Measurements from ENCODE around the gene DESI1. TPM values are rescaled to one million over a fixed set of nuclear protein-coding genes. Genes with fewer than 3 reads are reported as not detected.
"Not testable (repeated sequence)": the region's sequence is repeated elsewhere in the genome, so short reads cannot be mapped to it uniquely, and the experiment has no call there.

DESI1 gene
- total RNA-seq, 1 donor from 2014 or later: 60.8 TPM

DNA sequence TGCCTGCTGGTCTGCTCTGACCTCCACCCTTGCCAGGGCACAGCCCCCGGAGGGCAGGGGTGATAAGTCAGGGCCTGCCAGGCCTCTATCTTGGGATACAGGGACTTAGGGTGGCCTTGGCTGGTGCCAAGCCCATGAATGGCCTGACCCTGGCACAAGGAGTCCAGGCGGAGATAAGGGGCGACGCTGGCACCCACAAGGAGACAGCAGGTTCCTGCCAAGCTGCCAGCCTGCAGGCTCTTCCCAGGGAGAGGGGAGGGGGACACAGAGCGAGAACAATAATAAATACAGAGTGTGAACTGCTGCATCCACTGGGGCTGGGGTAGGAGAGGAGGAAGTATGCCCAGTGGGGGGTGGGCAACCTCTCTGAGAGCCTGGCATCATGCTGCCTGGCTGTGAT lies 59.1 kb downstream of the DESI1 start:
- intact Hi-C loops (cut with micrococcal nuclease): no loop called here

GRCh38 chr22:41561335-41561734 lies 59.5 kb downstream of the DESI1 start:
- intact Hi-C loops (cut with micrococcal nuclease): no loop called here

GRCh38 chr22:41560095-41560471 lies 60.8 kb downstream of the DESI1 start:
- intact Hi-C loops (cut with micrococcal nuclease): no loop called here

GRCh38 chr22:41558241-41558630 lies 62.6 kb downstream of the DESI1 start:
- intact Hi-C loops (cut with micrococcal nuclease): not testable (repeated sequence)

GRCh38 chr22:41557401-41558240 lies 63.2 kb downstream of the DESI1 start:
- intact Hi-C loops (cut with micrococcal nuclease): no loop called here

- intact Hi-C loops (cut with micrococcal nuclease): no loop called here
Observed at GRCh38 chr22:41556561-41556960, 64.3 kb downstream of the DESI1 start.

DNA sequence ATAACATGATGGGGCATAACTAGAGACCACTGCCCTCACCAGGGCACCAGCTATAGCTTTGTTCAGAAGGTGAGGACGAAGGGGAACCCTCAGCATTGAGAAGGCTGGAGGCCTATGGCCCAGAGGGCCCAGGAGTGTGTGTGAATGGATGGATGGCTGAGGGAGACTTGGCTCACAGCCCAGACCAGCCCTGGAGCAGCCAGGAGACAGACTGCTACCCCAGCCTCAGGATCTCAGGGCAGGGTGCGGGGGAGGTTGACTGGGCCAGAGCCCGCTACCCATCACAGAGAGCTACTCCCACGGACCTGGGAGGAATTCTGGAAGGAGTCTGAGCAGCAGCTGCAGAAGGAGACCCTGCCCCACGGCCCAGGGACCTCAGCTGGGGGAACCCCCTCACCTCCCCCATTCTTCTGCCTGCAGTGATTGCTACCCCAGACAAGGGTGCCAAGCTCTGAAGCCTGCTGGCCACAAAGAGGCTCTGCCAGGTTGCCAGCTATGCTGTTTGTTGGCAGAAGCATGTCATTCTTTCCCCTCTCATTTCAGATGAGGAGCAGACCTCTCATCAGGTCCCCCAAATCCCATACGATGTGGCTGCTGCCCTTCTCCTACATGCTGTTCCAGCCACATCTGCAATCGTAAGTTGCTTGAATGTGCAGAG lies 65.4 kb downstream of the DESI1 start:
- intact Hi-C loops (cut with micrococcal nuclease): no loop called here

- intact Hi-C loops (cut with micrococcal nuclease): no loop called here
Observed at GRCh38 chr22:41551877-41552582, 68.8 kb downstream of the DESI1 start.

GRCh38 chr22:41550952-41551491 lies 69.8 kb downstream of the DESI1 start:
- intact Hi-C loops (cut with micrococcal nuclease): no loop called here

DNA sequence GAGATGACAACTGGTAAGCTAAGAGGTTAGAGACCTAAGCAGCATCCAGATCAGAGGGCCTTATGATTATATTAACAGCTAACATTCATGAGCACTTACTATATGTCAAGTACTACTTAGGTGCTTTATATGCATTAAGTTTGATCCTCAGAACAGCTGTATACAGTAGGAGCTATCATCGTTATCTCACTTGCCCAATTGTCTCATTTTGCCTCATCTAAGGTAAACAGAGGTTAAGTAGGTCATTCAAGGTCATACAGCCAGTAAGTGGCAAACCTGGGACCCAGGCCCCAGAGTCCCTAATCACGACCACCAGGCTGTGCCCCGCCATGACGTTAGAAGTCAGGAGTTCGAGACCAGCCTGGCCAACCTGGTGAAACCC lies 72.0 kb downstream of the DESI1 start:
- intact Hi-C loops (cut with micrococcal nuclease): loop anchor here (10.0 kb wide), 1 partner anchor 454 kb away; the partner anchor contains the start of gene EP300

Other genes starting within 250 kb of the DESI1 start
- 3.8 and 4.4 TPM in 2 replicates for gene TEF, start 239.1 kb downstream of the DESI1 start, total RNA-seq
- gene TOB2, start 174.2 kb downstream of the DESI1 start, total RNA-seq: 41.1 and 41.2 TPM in 2 replicates
- gene PHF5A, start 152.4 kb downstream of the DESI1 start, total RNA-seq: 51.5 and 59.9 TPM in 2 replicates
- 86.4 and 90.1 TPM in 2 replicates for gene ACO2, start 151.9 kb downstream of the DESI1 start, total RNA-seq
- 28.8 and 34.4 TPM in 2 replicates for gene POLR3H, start 76.6 kb downstream of the DESI1 start, total RNA-seq
- not detected in 2 replicates for gene CSDC2, start 60.0 kb downstream of the DESI1 start, total RNA-seq
- gene PMM1, start 31.2 kb downstream of the DESI1 start, total RNA-seq: 26.3 and 26.7 TPM in 2 replicates
- 275 and 279 TPM in 2 replicates for gene XRCC6, start 252 bp upstream of the DESI1 start, total RNA-seq
- 177 and 181 TPM in 2 replicates for gene SNU13, start 67.8 kb upstream of the DESI1 start, total RNA-seq
- 35.5 and 43.5 TPM in 2 replicates for gene MEI1, start 78.5 kb upstream of the DESI1 start, total RNA-seq
- gene CCDC134, start 179.6 kb upstream of the DESI1 start, total RNA-seq: 16.4 and 16.5 TPM in 2 replicates
- 156 and 160 TPM in 2 replicates for gene SREBF2, start 212.1 kb upstream of the DESI1 start, total RNA-seq